ENCODE measurements around the gene PHF21A. TPM values are rescaled to one million over a fixed set of nuclear protein-coding genes. Genes with fewer than 3 reads are reported as not detected.

The PHF21A gene
- total and polyA plus RNA-seq, 2 donors (not counting 3 experiments of a cell fraction or from before 2014, with no cell fraction given), result 14.1 to 30.5 TPM

DNA sequence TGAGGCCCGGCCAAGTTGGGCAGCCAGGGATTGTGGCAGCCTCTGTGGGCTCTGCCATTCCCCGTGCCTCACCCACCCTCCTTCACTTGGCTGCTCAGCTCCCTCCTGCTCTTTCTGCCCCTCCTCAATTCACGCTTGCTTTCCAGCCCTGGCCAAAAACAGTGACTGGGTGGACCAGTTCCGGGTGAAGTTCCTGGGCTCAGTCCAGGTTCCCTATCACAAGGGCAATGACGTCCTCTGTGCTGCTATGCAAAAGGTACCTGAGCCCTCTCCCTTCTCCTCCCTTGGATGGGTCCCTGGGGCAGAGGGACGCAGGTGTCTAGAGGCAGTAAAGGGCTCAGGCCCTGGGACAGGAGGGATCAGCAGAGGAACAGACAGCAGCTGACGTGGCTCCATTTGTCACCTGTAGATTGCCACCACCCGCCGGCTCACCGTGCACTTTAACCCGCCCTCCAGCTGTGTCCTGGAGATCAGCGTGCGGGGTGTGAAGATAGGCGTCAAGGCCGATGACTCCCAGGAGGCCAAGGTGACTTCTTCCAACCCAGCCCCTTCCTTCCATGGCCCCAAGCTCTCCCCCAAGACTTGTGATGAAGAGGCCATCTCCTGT is 216.8 kb downstream of the PHF21A start:
- no peak overlapping the region for H3K4me3 ChIP-seq (replicated peaks in 1 of 3; ENCODE audit: insufficient read depth in 1 of 3, low read depth in 1 of 3, low read length in 3 of 3)
- no peak overlapping the region for H3K4me2 ChIP-seq (ENCODE audit: insufficient read depth, low read length)
- H3K9me3 ChIP-seq (replicated peaks; ENCODE audit: control insufficient read depth, insufficient read depth, low read length), result no peaks in the 10 kb centered on the region
- ChIA-PET CTCF (no interaction called here), POLR2A (no interaction called here)
- peaks cover 0 to 3% of the 10 kb centered on the region in 2 experiments for H3K36me3 ChIP-seq (ENCODE audit: control insufficient read depth in 2 of 2, extremely low read depth in 1 of 2, insufficient read depth in 2 of 2, low read length in 2 of 2)
- FAIRE-seq, result no peak
- no peak overlapping the region for H2AFZ ChIP-seq (ENCODE audit: low read depth, low read length)
- H4K20me1 ChIP-seq (replicated peaks; ENCODE audit: control insufficient read depth, extremely low read depth, insufficient read depth, low read length), result no peaks in the 10 kb centered on the region
- no TSS peak for BruUV-seq (replicated peaks)
- H3K79me2 ChIP-seq (ENCODE audit: control insufficient read depth, insufficient read depth, low read length), result no peaks in the 10 kb centered on the region
- dilution Hi-C loops (cut with MboI; ENCODE audit: extremely low pct_ligation_motif_present, low sequenced_read_pairs) (no loop called here), intact Hi-C loops (cut with micrococcal nuclease) (no loop called here)
- H3K9me1 ChIP-seq (replicated peaks; ENCODE audit: control insufficient read depth, extremely low read depth, insufficient read depth, low read length), result no peaks in the 10 kb centered on the region
- DNase-seq (ENCODE audit: low read depth, low spot score), result no peak
- no peak overlapping the region for H3K27ac ChIP-seq (ENCODE audit: insufficient read depth, low read depth, low read length)
- no peak for TF ChIP-seq MYC (IDR thresholded peaks at IDR 0.05; ENCODE audit: low read depth, low read length)
- no peak for TF ChIP-seq POLR2A (IDR thresholded peaks at IDR 0.05; ENCODE audit: low read depth, low read length)
- no peak for TF ChIP-seq POLR2AphosphoS5 (IDR thresholded peaks at IDR 0.05; ENCODE audit: insufficient read depth, low read depth, low read length)
- no peak for TF ChIP-seq GATA2 (IDR thresholded peaks at IDR 0.05; ENCODE audit: insufficient read depth, insufficient read length, low read depth, low read length)
- no peak for TF ChIP-seq CTCF (IDR thresholded peaks at IDR 0.05; ENCODE audit: extremely low read depth in 1 of 2, insufficient read depth in 1 of 2, low read depth in 1 of 2, low read length in 2 of 2)
- TF ChIP-seq EZH2 (IDR thresholded peaks at IDR 0.05; ENCODE audit: borderline replicate concordance, low read depth, low read length, severe bottlenecking), result no peak
- no peak for TF ChIP-seq FOS (IDR thresholded peaks at IDR 0.05; ENCODE audit: borderline replicate concordance, insufficient read depth, low read length)
- no peak for TF ChIP-seq JUN (IDR thresholded peaks at IDR 0.05; ENCODE audit: borderline replicate concordance, insufficient read depth, insufficient read length, low read depth)
- no peak for TF ChIP-seq MAX (IDR thresholded peaks at IDR 0.05; ENCODE audit: insufficient read depth, insufficient read length)
- H3K27me3 ChIP-seq (ENCODE audit: control insufficient read depth in 2 of 2, insufficient read depth in 2 of 2, low read length in 2 of 2), result peaks cover 2 to 4% of the 10 kb centered on the region in 2 experiments
- peaks cover 6% of the 10 kb centered on the region for H3K4me1 ChIP-seq (ENCODE audit: control insufficient read depth, extremely low read depth, insufficient read depth, low read length)
- no peak overlapping the region for H3K9ac ChIP-seq (replicated peaks; ENCODE audit: extremely low read depth, insufficient read depth, low read length)

Data from endothelial cell of umbilical vein (primary cell).